Measurements from ENCODE around the gene MINK1. TPM values are rescaled to one million over a fixed set of nuclear protein-coding genes. Genes with fewer than 3 reads are reported as not detected.

The MINK1 gene
- total RNA-seq, 1 experiment from 2014 or later: 28.7 TPM

DNA sequence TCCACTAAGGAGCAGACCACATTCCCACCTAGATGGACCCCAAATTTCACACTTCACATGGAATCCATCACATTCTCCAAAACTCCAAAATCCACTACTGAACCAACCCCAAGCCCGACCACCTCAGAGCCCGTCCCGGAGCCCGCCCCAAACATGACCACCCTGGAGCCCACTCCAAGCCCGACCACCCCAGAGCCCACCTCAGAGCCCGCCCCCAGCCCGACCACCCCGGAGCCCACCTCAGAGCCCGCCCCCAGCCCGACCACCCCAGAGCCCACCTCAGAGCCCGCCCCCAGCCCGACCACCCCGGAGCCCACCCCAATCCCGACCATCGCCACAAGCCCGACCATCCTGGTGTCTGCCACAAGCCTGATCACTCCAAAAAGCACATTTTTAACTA lies 100.5 kb downstream of the MINK1 start:
- no peak for DNase-seq (ENCODE audit: low read depth)

DNA sequence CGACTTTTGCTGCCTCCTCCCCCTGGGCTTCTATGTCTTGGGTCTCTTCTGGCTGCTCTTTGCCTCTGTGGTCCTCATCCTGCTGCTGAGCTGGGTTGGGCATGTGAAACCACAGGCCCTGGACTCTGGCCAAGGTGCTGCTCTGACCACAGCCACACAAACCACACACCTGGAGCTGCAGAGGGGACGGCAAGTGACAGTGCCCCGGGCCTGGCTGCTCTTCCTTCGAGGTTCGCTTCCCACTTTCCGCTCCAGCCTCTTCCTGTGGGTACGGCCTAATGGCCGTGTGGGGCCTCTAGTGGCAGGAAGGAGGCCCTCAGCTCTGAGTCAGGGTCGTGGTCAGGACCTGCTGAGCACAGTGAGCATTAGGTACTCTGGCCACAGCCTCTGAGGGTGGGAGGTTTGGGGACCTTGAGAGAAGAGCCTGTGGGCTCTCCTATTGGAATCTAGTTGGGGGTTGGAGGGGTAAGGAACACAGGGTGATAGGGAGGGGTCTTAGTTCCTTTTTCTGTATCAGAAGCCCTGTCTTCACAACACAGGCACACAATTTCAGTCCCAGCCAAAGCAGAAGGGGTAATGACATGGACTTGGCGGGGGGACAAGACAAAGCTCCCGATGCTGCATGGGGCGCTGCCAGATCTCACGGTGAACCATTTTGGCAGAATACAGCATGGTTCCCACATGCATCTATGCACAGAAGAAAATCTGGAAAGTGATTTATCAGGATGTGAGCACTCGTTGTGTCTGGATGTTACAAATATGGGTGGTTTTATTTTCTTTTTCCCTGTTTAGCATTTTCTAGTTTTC lies 101.2 kb downstream of the MINK1 start:
- peak; percentile 82 for DNase-seq (ENCODE audit: low read depth)

DNA sequence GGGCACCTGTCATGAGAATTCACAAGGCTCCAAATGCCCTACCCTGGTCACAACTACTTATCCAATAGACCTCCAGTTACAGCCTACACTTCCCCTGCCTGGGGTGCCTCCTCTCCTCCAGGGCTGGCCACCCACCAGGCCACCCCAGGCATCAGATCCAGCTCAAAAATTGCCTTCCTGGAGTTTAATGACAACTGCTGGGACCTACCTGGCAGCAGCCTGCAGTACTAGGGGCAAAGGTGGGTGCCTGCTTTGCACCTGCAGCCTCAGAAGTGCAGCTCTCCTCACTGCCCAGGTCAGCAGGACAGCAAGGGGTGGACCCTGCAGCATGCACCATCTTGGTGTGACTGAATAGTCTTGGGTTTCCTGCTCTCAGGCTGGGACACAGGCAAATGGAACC lies 102.5 kb downstream of the MINK1 start:
- DNase-seq (ENCODE audit: low read depth): no peak

DNA sequence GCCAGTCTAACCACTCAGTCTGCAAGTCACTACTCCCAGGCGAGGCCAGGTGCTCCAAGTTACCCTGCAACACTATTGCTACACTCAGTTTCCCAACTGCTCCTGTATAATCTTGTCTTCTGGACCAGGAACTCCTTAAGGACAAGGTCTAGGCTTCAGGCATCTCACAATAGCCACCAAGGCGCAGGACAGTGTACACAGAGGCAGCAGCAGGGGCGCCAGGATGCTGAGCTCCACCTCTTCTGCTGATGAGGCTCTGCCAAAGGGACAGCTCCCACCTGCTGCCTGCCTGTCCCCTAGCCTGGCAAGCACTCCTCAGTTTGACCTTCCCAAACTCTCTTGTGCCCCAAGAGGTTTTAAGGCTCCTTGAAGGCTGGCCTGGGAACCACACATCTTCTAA lies 103.3 kb downstream of the MINK1 start:
- DNase-seq (ENCODE audit: low read depth): no peak

DNA sequence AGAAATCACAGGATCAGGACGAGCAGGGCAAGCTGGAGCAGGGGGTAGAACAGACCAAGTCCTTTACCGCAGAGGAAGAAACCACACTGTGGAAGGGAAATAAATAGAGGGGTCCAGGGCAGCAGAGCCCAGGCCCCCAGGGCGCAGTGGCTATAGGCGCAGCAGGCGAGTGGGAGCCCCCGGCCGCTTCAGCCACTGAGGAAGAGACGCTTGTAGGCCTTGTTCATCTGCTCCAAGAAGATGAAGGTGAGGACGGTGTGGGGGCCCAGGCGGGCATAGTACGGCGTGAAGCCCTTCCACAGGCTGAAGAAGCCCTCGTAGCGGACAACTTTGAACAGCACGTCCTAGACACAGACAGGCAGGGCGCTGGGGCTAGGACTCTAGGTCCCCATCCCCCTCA lies 104.4 kb downstream of the MINK1 start:
- DNase-seq (ENCODE audit: low read depth): no peak

DNA sequence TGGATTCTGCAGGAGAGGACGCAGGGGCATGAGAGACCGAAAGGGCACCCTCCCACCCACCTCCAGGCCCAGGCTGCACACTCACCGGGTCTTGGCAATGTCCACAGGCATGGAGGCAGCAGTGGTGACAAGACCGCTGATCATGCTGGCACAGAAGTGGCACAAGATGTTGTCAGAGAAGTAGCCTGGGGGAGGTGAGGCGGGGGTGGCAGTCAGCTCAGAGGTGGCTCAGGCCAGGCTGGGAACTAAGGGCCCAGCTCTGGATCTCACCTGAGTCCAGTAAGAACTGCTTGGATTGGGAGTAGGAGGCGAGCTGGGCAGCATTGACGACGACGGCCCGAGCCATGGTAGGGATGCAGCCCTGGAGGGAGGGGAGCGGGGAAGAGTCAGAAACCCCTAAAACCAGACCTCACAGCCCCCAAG lies 104.9 kb downstream of the MINK1 start:
- DNase-seq (ENCODE audit: low read depth): no peak

DNA sequence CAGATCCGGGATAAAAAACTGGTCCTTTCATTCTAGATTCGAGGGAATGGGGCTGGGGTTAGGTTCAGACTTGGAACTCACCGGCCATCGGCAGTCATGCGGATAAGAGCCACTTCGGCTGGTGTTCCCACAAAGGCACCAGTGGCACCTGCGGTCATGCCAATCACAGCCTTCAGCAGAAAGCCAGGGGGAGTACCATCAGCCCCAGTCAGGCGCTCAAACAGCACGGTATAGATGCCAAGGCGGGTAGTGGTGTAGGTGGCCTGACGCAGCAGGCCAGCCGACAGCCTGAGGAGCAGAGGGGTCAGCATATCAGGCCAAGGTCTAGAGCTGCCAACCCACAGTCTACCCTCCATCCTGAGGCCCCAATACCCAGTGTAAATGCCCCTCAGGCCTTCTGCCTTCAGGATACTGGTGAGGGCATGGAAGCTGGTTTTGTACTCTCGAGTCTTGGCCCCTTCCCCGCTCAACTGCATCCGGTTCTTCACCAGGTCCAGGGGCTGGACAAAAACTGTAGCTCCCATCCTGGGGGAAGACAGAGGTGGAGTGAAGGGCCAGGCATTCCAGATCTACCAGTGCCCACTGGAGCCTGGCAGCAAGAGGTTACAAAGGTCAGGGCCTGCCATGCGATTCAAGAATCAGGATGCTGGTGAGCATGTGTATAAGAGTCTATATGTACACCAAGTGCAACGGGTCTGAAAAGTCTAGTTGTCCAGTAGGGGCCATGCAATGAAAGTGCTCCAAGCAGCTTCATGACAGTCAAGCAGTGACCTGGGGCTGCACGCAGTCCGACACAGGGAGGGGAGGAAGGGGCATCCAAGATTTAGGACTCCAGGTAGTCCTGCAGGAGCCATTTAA lies 105.8 kb downstream of the MINK1 start:
- no peak for DNase-seq (ENCODE audit: low read depth)

DNA sequence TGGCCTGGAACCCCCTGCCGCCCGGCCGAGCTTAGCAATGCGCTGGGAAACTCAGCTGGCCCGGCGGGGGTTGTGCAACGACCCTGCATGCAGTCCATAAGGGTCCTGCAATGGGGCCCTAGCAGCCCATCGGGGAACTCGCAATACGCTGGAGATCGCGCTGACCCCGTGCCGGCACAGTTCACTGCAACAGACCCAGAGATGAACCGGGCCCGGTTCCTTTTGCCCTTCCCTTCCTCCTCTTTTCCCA lies 106.3 kb downstream of the MINK1 start:
- no peak for DNase-seq (ENCODE audit: low read depth)

DNA sequence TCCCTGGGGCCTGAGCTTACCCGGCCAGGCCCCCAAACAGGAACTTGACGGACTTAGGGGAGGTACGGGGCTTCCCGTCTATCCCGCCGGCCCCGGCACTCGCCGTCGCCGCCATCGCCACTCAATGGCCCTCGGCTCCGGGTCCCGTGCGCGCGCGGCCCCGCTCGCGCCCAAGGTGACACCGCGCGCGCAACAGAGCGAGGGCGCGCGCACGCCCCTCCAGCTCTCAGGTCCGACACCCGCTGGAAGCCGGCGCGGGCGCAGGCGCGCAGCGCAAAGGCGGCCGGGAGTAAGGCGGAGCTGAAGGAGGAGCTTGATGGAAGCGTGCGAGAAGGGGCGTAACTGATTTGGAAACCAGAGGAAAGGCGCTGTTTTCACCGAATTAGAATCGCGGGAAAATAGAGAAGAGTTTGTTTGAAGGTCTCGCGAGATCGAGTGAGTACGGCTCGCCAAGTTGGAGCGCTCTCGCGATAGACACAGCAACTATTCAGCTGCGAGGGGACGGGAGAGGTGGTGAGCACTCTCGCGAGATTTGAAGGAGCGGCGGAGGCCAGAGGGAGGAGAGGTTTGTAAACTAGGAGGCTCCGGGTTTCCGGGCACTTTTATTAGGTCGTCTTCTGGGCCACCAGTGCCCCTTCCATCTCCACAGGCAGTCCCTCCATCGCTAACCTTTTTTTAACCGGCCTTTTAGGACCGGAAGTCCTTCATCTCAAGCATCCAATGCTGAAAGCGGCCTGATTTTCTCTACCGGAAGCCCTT lies 106.8 kb downstream of the MINK1 start, which contains the start of the genes RNF167 and SLC25A11:
RNF167 (plus strand) TSS at position 473 of the 759 bp plus-strand sequence. CDS start 642 bp downstream, outside the sequence.
SLC25A11 (minus strand) TSS at position 251 of the 759 bp plus-strand sequence; CDS start at position 115, 136 bp downstream.
- peak; percentile 99 for DNase-seq (ENCODE audit: low read depth)

DNA sequence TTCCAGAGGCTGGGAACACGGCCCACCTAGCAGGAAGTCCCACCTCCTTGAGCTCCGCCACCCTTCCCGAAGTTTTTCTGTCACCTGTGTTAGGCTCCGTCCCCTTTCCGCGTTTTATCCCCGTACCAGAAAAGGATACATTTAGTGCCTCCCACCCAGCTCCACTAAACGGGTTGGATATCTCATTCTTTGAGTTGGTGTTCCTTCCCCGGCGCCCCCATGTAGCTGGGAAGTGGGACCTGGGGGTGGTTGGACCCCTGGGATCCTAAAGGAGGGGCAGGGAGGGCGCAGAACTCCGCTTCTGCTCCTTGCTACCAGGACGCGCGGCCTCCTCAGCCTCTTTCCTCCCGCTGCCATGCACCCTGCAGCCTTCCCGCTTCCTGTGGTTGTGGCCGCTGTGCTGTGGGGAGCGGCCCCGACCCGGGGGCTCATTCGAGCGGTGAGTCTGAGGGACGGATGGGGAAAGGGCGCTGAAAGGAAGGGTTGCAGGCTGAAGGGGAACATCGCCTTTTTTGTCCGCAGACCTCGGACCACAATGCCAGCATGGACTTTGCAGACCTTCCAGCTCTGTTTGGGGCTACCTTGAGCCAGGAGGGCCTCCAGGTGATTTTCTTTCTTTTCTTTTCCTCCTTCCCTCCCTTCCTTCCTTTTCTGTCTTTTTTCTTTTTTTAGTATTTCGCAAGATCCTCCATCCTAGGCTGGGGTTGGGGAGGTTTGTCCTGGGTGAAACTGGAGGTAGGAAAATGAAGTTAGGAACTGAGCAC lies 107.6 kb downstream of the MINK1 start:
- DNase-seq (ENCODE audit: low read depth): peak; percentile 88

DNA sequence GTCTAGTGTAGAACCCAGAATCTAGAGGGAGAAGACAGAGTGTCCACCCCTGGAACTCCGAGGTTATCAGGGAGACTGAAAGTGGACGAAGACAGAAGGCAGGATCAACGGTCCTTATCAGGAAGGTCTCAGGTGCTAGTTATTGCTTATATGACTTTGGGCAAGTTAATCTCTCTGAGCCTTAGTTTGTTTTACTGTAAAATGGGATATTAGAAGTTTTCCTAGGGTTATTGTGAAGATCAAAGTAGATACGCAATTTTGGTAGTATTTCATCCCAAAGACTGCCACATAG lies 108.1 kb downstream of the MINK1 start:
- no peak for DNase-seq (ENCODE audit: low read depth)

DNA sequence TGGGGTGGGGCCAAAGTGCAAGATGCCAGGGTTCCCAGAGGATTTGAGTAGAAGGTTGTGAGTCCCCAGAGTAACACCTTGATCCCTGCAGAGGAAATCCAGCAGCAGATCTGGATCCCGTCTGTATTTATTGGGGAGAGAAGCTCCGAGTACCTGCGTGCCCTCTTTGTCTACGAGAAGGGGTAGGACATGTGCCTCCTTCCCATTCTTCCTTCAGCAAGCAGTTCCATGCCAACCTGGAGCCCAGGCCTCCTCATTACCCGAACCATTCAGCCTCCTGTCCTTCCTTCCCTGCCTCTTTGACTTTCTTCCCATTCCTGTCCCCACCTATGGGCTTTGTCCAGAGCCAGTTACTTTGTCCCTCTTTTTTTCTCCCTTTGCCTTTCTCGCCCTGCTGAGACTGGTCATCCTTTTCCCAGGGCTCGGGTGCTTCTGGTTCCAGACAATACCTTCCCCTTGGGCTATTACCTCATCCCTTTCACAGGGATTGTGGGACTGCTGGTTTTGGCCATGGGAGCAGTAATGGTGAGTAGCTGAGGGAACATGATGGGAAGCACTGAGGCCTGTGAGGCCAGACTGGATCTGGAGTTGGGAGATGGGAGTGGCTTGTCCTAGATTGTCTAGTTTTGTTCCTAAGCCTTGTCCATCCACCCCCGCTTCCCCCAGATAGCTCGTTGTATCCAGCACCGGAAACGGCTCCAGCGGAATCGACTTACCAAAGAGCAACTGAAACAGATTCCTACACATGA lies 109.8 kb downstream of the MINK1 start:
- no peak for DNase-seq (ENCODE audit: low read depth)

DNA sequence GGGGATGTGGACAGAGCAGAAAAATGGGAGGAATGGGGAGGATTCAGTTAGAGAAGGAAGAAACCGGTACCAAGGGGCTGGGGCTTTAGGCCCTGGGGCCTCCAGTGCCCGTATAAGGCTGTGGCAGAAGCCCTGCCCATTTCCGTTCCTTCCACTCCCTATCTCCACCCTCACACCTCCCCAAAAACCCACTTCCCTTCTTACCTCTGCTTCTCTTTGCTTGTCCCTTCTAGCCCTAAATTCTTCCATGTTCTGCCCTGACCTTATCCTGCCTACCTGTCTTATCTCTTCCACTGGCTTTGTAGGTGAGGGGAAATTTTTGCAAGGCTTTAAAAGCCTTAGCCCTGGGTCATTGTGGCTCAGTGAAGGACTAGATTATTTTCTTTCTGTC lies 111.0 kb downstream of the MINK1 start:
- no peak for DNase-seq (ENCODE audit: low read depth)

DNA sequence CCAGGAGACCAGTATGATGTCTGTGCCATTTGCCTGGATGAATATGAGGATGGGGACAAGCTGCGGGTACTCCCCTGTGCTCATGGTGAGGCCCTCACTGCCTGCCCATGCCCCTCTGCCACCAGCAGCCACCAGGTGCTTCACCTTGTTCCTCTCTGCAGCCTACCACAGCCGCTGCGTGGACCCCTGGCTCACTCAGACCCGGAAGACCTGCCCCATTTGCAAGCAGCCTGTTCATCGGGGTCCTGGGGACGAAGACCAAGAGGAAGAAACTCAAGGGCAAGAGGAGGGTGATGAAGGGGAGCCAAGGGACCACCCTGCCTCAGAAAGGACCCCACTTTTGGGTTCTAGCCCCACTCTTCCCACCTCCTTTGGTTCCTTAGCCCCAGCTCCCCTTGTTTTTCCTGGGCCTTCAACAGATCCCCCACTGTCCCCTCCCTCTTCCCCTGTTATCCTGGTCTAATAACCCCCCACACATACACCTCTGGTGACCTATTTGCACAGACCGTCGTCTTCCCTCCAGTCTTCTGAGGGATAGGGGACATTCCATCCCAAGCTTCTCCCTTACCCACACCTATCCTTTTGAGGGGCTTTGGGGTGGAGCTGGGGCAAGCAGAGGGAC lies 111.5 kb downstream of the MINK1 start:
- no peak for DNase-seq (ENCODE audit: low read depth)

DNA sequence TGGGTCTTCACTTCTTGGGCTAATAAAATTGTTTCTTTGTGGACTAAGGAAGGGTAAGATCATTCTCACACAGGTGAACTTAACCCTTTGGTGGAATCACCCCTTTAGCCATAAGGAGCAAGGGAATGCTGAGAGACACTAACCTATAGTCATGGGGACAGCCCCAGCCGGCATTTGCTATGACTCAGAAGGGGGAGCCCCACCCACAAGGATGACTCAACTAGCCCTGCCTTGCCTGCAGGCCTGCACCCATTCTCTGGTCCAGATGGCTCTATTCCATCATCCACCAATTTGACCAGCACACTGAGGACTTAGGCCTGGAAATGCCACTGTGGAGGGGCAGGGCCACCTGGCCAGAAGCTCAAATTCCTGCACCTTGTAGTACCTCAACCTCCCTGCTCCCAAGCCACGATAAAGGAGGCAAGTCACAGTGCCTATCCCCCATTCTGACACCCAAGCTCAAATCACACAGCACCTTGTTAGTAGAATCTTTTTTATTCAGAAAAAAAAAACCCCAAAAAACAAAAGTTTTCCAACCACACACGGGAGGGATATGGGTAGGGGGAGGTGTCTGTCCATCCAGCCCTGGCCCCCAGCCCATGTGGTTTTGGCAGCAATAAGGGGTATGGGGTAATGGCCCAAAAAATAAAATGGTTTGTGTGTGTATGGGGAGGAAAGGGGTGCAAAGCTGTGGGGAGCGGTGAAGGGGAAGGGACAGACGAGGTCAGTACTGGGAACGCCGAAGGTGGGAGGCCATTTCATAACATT lies 112.2 kb downstream of the MINK1 start:
- DNase-seq (ENCODE audit: low read depth): peak; percentile 93

DNA sequence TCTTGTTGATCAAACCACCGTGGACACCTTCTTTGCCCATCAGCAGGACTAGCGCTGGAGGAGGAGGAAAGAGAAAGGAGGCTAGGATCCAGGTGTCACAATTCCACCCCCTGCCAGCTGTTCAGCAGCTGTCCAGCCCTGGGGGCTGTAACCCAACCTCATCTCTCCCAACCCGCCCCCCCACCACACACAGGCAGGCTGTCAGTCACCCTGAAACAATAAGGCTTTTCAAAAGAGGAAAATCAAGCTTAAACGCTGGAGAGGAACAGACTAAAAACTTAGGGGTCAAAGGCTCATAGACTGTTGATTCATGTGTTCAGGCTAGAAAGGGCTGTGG lies 112.8 kb downstream of the MINK1 start:
- DNase-seq (ENCODE audit: low read depth): no peak

DNA sequence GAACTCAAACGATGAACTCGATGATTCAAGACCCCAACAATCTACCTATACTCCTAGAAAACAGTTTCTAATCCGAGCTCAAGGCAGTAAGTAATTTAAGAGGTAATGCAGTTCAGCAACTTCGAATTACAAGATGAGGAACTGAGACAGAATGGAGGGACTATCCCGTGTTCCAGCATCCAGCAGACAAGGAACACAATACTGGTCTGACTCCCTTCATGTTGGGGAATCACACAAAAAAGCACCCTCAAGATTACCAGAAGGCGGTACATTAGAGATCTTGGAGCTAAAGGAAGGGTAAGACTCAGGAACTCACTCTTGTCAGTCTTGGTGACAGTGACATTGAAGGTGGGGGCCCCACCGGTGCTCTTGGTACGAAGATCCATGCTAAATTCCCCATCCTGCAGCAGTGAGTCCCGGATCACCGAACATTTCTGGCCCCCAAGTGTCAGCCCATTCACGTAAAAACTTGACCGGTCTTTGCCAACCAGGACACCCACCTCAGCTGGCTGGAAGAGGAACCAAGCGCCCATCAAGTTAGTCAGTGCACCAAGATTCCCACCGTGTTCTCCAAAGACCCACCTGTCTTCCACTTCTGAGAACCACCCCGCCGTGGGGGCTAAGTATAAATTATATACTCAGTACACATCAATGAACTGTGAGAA lies 113.3 kb downstream of the MINK1 start:
- no peak for DNase-seq (ENCODE audit: low read depth)

DNA sequence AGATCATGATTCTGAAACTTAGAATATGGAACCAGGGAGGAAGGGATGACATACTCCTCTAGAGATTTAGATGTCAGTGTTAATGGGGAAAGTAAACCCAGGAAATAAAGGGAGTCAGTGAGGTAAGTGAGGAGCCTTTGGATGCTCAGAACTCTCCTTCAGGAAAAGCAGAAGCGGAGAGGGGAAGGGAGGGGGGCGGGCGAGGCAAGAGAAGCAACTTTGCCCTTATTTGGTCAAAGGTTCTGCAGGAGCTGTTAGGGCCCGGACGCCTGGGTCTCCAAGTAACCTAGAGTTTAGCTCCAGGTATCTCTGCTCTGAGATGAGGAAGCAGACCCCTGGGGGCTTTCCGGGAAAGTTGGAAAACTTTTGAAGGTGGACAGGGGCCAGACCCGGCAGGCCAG lies 113.9 kb downstream of the MINK1 start:
- DNase-seq (ENCODE audit: low read depth): no peak

Data from M059J (cell line).